HepG2 (cell line): Measurements from ENCODE around the gene PALM. TPM values are rescaled to one million over a fixed set of nuclear protein-coding genes. Genes with fewer than 3 reads are reported as not detected.

Experiments
- ATF5 ChIP-seq: sonication (generic); formaldehyde crosslinking; IDR thresholded peaks from 2 replicates; pipeline ENCODE4 v1.4.0; 2020; ENCODE audit warnings: mild to moderate bottlenecking, low read depth, missing genetic modification reagents
- BRD4 ChIP-seq: sonication (generic); formaldehyde crosslinking; IDR thresholded peaks from 2 replicates; pipeline ENCODE4 v1.4.0; 2020; ENCODE audit warnings: missing genetic modification reagents
- GABPB1 ChIP-seq: IDR thresholded peaks from 2 replicates; pipeline ENCODE4 v1.6.1; 2016; ENCODE audit warnings: mild to moderate bottlenecking, missing genetic modification reagents, moderate library complexity, missing compliant biosample characterization
- HNRNPK ChIP-seq: fragments of 200-400 bp; formaldehyde crosslinking; IDR thresholded peaks from 2 replicates; pipeline ENCODE4 v1.6.1; 2018; ENCODE audit warnings: low read length, low read depth, moderate library complexity, mild to moderate bottlenecking; ENCODE audit not compliant: poor library complexity, severe bottlenecking
- NFE2L1 ChIP-seq: sonication (generic); formaldehyde crosslinking; IDR thresholded peaks from 2 replicates; pipeline ENCODE4 v1.4.0; 2020; ENCODE audit warnings: missing genetic modification reagents, mild to moderate bottlenecking, borderline replicate concordance
- NR2F1 ChIP-seq, 2 experiments: fragments of 450-650 bp in 1 of 2; formaldehyde crosslinking in 1 of 2; IDR thresholded peaks; 2 replicates each; pipeline versions ENCODE4 v1.5.0 to v1.6.1; 2016 to 2020; ENCODE audit warnings: mild to moderate bottlenecking in 1 of 2, missing compliant biosample characterization in 1 of 2, missing genetic modification reagents in 1 of 2, moderate library complexity in 1 of 2
- PAX8 ChIP-seq: sonication (generic); formaldehyde crosslinking; IDR thresholded peaks from 2 replicates; pipeline ENCODE4 v1.8.0; 2022; ENCODE audit warnings: mild to moderate bottlenecking, missing genetic modification reagents, borderline replicate concordance
- PBX2 ChIP-seq: IDR thresholded peaks from 2 replicates; pipeline ENCODE4 v1.6.1; 2016; ENCODE audit warnings: control low read depth
- PITX1 ChIP-seq: sonication (generic); formaldehyde crosslinking; IDR thresholded peaks from 2 replicates; pipeline ENCODE4 v1.5.1; 2020; ENCODE audit warnings: mild to moderate bottlenecking, missing genetic modification reagents
- RNF2 ChIP-seq: fragments of 450-650 bp; conservative IDR thresholded peaks from 2 replicates; pipeline ENCODE4 v1.6.1; 2016; ENCODE audit warnings: low read depth
- SOX13 ChIP-seq, 3 experiments: fragments of 450-650 bp in 1 of 3; sonication (generic) in 1 of 3; formaldehyde crosslinking in 1 of 3; IDR thresholded peaks in 2 of 3; conservative IDR thresholded peaks in 1 of 3; 2 replicates each; pipeline versions ENCODE4 v1.5.0 to v1.6.1; 2016 to 2020; ENCODE audit warnings: antibody characterized with exemption in 1 of 3, mild to moderate bottlenecking in 1 of 3, missing compliant biosample characterization in 1 of 3, missing genetic modification reagents in 1 of 3, moderate library complexity in 1 of 3
- XRCC5 ChIP-seq: fragments of 200-400 bp; formaldehyde crosslinking; optimal IDR thresholded peaks from 2 replicates; pipeline ENCODE3; 2017; ENCODE audit warnings: mild to moderate bottlenecking, low read length
- ZBTB20 ChIP-seq: sonication (generic); formaldehyde crosslinking; IDR thresholded peaks from 2 replicates; pipeline ENCODE4 v1.8.1; 2023; ENCODE audit warnings: missing genetic modification reagents, low read depth, mild to moderate bottlenecking, borderline replicate concordance
- ZFP37 ChIP-seq: sonication (generic); formaldehyde crosslinking; IDR thresholded peaks from 2 replicates; pipeline ENCODE4 v1.4.0; 2020; ENCODE audit warnings: missing genetic modification reagents, borderline replicate concordance
- ZNF318 ChIP-seq: sonication (generic); formaldehyde crosslinking; IDR thresholded peaks from 2 replicates; pipeline ENCODE4 v1.4.0; 2020; ENCODE audit warnings: mild to moderate bottlenecking, missing genetic modification reagents
- ZNF512 ChIP-seq: sonication (generic); formaldehyde crosslinking; IDR thresholded peaks from 2 replicates; pipeline ENCODE4 v1.4.0; 2020; ENCODE audit warnings: mild to moderate bottlenecking, missing genetic modification reagents
- ZNF547 ChIP-seq: sonication (generic); formaldehyde crosslinking; IDR thresholded peaks from 2 replicates; pipeline ENCODE4 v1.5.1; 2020; ENCODE audit warnings: mild to moderate bottlenecking, missing genetic modification reagents
- polyA plus RNA-seq, 8 experiments: library from polyadenylated mRNA; depleted of rRNA in 3 of 8; stranded (reverse) in 7 of 8; unstranded in 1 of 8; fragments of >200 nt; fragmentation: Illumina TruSeq in 4 of 8; extraction: Trizol in 4 of 8; gene quantifications; 2 replicates each; pipeline versions ENCODE4 v1.2.1 to v1.2.3, GENCODE V29; 2011 to 2016; ENCODE audit warnings: low read depth in 4 of 8, missing spikeins in 1 of 8, mixed read lengths in 1 of 8; ENCODE audit not compliant: insufficient read depth in 1 of 8
- total RNA-seq, 5 experiments: library from RNA; depleted of rRNA; stranded (reverse); fragments of >200 nt; fragmentation: Illumina TruSeq; extraction: Trizol; gene quantifications; 2 replicates each; pipeline ENCODE4 v1.2.3, GENCODE V29; 2016; ENCODE audit warnings: low read depth in 1 of 5

The PALM gene
- total and polyA plus RNA-seq, 2 of the 13 experiments (the other 11 are each of a cell fraction or from before 2014, with no cell fraction given) = 4.0 to 9.7 TPM

GRCh38 chr19:664913-665443, 43.8 kb upstream of the PALM start (continued):
- TF ChIP-seq ZNF318 (CRISPR knock-in tag) = no peak
- TF ChIP-seq ZNF547 (CRISPR knock-in tag) = peak; percentile 71; the same call in 1 of the 2 replicates
- TF ChIP-seq SOX13 (IDR thresholded peaks at IDR 0.05) = no peak
- peak in 1 of 2 experiments; percentile 48; a peak in 1 of 4 replicates for TF ChIP-seq SOX13 (CRISPR knock-in tag; conservative IDR thresholded peaks at IDR 0.05 in 1 of 2, IDR thresholded peaks at IDR 0.05 in 1 of 2)
- TF ChIP-seq XRCC5 = peak; percentile 52
- no peak for TF ChIP-seq PAX8
- TF ChIP-seq ZFP37 (CRISPR knock-in tag) = no peak
- TF ChIP-seq HNRNPK = no peak
- TF ChIP-seq PITX1 = peak; percentile 40; the same call in 1 of the 2 replicates
- TF ChIP-seq ZBTB20 = no peak
- no peak; the same call in 1 of the 2 replicates for TF ChIP-seq BRD4
- peak; percentile 63; the same call in 1 of the 2 replicates for TF ChIP-seq GABPB1
- no peak for TF ChIP-seq NFE2L1 (CRISPR knock-in tag)
- TF ChIP-seq RNF2 = peak; percentile 66; the same call in 1 of the 2 replicates
- TF ChIP-seq PBX2 (CRISPR knock-in tag) = no peak
- TF ChIP-seq ZNF512 (CRISPR knock-in tag) = peak; percentile 28; the same call in 1 of the 2 replicates
- no peak for TF ChIP-seq ATF5 (CRISPR knock-in tag)
- 0 out of 4 replicates have a peak, but pooled peaks of 1 of the 2 experiments have one; percentile 6 for TF ChIP-seq NR2F1 (CRISPR knock-in tag; IDR thresholded peaks at IDR 0.05)
